Cortex of kidney (tissue), 1 donor: ENCODE data around the gene RNF144B.

Experiments used
- DNase-seq: peaks from one replicate; lab custom pipeline; 2025; lab: John Stamatoyannopoulos, UW

Gene RNF144B

GRCh38 chr6:18511211-18511610 lies 124.1 kb downstream of the RNF144B start:
- DNase-seq = no peak

- no peak for DNase-seq
Observed at GRCh38 chr6:18513253-18513798, 126.2 kb downstream of the RNF144B start.

DNA sequence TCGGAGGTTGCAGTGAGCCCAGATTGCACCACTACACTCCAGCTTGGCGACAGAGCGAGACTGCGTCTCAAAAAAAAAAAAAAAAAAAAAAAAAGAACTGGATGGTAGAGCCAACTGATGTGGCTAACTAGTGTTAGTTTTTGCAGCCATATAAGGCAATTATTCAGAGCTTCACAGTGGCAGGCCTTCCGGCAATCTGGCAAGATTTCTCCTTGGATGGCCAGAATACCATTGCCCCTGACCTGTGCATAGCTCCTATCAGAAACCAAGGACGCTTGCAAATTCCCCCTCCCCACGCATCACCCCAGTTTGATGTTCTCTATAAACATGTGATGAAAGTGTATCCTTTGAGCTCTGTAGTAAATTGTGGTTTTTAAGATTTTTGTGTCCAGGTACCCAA lies 127.0 kb downstream of the RNF144B start:
- DNase-seq = no peak

DNA sequence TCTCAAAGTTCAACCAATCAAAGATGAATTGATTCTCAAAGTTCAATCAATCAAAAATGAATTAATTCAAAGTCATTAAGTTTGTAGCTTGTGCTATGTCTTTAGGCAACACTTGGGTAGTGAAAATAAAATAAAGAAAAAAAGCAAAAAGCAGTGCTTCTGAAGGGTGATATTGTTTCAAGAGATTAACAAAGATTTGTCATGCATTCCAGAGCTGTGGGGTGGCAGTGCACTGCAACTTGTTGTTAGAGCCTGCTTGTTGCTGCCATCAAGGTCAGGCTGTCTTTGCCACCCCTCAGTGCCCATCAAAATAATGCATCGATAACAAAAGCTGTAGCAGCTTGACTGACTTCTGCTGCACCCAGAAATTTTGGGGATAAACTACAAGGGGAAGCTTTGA lies 128.6 kb downstream of the RNF144B start:
- no peak for DNase-seq
